ENCODE data around the gene TMCC2.
A peak's percentile ranks its signal among the peaks of the same experiment; 100 is the strongest.
"Not testable (repeated sequence)": the region's sequence is repeated elsewhere in the genome, so short reads cannot be mapped to it uniquely, and the experiment has no call there.

TMCC2 gene

GRCh38 chr1:205227584-205228013 is at the start of gene TMCC2:
TSS of gene TMCC2 (plus strand) at chr1:205227946. CDS start at chr1:205228565, 619 bp downstream.
- DNase-seq (ENCODE audit: low spot score) = peak; percentile 77

DNA sequence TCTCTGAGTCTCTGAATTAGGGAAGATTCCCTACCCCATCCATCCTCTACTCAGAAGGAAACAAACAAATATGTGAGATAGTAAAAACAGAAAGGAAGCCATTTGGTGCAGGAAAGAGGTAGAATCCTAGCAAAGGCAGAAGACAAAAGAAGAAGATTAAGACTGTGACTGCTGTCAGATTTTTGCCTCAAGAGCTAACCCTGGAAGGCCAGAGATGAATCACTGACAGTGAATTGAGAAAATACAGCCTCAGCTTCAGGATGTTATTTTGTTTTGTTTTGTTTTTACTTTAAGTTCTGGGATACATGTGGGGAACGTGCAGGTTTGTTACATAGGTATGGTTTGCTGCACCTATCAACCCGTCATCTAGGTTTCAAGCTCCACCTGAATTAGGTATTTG is 47.9 kb upstream of the TMCC2 start:
- no peak for DNase-seq (ENCODE audit: low spot score)

DNA sequence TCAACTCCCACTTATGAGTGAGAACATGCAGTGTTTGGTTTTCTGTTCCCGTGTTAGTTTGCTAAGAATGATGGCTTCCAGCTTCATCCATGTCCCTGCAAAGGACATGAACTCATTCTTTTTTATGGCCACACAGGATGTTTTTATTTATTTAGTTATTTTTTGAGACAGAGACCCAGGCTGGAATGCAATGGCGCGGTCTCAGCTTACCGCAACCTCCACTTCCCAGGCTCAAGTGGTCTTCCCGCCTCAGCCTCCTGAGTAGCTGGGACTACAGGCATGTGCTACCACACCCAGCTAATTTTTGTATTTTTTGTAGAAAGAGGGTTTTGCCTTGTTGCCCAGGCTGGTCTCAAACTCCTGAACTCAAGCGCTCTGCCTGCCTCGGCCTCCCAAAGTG is 47.4 kb upstream of the TMCC2 start:
- DNase-seq (ENCODE audit: low spot score) = not testable (repeated sequence)

DNA sequence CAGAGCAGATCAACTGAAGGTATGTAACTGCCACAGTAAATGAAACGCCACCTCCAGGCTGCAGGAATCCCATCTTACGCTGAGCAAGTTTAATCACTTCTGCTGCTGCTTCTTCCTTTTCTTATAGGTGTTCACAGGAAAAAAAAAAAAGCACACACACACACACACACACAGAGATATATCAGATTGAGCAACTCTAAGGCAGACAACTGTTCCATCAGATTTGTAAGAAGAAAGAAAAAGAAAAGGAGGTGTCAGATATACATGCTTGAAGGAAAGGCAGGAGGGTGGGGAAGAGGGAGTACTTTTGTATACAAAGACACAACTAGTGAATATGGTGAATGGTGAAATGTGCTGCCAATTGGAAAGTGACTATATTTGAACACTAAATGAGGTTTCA is 44.8 kb upstream of the TMCC2 start:
- DNase-seq (ENCODE audit: low spot score) = no peak

GRCh38 chr1:205183676-205184335 is 43.9 kb upstream of the TMCC2 start:
- DNase-seq (ENCODE audit: low spot score) = no peak

DNA sequence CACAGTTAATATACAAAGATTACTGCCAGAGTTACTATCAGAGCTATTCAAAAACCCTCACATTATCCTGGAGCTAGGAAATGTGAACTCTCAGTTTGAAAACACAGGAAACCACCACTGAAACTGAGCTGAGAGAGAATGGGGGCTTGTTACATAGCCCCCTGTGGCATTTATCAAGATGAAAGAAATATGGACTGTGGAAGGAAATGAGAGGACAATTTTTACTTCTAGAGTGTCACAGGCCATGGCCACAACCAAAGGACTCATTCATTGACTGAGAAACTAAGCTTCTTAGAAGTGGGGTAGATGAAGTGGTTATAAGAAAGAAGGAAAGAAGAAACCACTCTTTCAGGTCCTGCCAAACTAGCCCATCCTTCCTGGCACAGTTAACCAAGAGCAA is 41.6 kb upstream of the TMCC2 start:
- DNase-seq (ENCODE audit: low spot score) = no peak

- DNase-seq (ENCODE audit: low spot score) = no peak
These were observed 40.3 kb upstream of the TMCC2 start for GRCh38 chr1:205187420-205187819.

DNA sequence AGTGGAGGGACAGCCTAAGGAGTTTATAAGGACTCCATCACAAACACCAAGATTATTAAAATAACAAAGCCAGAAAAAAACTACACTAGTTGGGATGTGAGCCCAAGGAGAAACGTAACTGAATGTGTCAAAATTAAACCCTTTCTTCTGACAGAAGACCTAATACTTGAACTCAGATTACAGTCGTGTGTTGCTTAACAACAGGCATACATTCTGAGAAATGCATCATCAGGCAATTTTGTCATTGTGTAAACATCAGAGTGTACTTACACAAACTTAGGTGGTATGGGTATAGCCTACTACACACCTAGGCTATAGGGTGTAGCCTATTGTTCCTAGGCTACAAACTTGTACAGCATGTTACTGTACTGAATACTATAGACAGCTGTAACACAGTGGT is 39.6 kb upstream of the TMCC2 start:
- no peak for DNase-seq (ENCODE audit: low spot score)

- no peak for DNase-seq (ENCODE audit: low spot score)
These were observed 39.1 kb upstream of the TMCC2 start for GRCh38 chr1:205188596-205188995.

GRCh38 chr1:205189131-205189530 is 38.6 kb upstream of the TMCC2 start:
- DNase-seq (ENCODE audit: low spot score) = no peak

DNA sequence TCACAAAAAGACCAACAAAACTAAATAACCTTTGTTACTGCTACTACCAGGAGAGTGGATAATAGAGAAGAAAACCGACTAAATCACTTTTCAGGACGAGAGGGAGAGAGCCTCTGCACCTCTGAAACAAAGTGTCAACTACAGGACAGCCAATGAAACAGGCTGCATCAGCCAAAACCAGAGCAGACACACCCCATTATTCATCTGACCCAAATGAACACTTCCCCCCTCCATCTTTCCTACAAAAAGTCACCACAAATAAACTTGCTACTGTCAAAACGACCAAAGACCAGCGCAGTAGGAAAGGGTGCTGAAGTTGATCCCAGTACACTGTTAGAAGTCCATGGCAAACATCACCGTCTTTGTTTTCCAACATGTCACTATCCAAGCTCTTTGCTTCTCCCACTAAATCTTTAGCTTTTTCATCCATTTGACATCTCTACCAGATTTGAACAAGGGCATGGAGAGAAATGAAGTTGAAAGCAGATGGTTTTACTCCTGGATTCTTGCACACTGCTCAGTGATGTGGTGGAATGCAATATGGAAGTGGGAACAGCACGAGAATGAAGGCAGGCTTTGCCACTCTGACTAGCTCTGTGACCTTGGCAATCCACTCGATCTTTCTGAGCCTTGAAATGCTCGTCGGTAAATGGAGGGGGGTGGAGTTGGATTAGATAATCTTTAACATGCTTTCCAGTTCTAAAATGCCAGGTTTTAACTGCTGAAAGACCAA is 36.7 kb upstream of the TMCC2 start:
- DNase-seq (ENCODE audit: low spot score) = no peak

- DNase-seq (ENCODE audit: low spot score) = no peak
These were observed 36.1 kb upstream of the TMCC2 start for GRCh38 chr1:205191622-205192021.

GRCh38 chr1:205192287-205192686 is 35.5 kb upstream of the TMCC2 start:
- DNase-seq (ENCODE audit: low spot score) = no peak

GRCh38 chr1:205199090-205199930 is 28.4 kb upstream of the TMCC2 start:
- DNase-seq (ENCODE audit: low spot score) = no peak

DNA sequence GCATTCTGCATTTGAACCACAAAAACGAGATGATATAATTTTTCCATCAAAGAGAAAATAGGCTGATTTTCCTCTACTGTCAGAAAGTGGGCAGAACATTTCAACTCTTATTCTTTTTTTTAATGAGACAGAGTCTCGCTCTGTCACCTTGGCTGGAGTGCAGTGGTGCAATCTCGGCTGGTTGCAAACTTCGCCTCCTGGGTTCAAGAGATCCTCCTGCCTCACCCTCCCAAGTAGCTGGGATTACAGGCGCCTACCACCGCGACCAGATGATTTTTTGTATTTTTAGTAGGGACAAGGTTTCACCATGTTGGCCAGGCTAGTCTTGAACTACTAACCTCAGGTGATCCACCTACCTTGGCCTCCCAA is 27.8 kb upstream of the TMCC2 start:
- no peak for DNase-seq (ENCODE audit: low spot score)

GRCh38 chr1:205204552-205204951 is 23.2 kb upstream of the TMCC2 start:
- no peak for DNase-seq (ENCODE audit: low spot score)

- no peak for DNase-seq (ENCODE audit: low spot score)
These were observed 22.7 kb upstream of the TMCC2 start for GRCh38 chr1:205205055-205205454.

DNA sequence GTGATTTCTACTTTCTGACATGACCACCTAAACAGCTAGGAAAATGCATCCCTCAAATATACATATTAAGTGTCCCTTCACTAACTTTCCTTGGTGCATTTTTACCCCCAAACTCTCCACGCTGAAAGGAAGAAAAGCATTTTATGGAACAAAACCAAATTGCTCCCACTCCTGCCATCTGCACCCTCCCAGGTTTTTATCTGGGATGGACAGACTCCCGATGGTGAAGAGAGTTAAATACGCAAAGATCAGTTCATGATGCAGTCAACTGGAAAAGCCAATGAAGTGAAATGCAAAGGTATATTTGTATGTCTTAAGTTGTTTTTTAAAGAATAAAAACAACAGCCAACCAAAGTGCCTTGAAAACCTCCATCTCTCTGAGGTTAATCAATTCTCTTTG is 18.9 kb upstream of the TMCC2 start:
- DNase-seq (ENCODE audit: low spot score) = no peak

- DNase-seq (ENCODE audit: low spot score) = no peak
These were observed 17.0 kb upstream of the TMCC2 start for GRCh38 chr1:205210756-205211168.

DNA sequence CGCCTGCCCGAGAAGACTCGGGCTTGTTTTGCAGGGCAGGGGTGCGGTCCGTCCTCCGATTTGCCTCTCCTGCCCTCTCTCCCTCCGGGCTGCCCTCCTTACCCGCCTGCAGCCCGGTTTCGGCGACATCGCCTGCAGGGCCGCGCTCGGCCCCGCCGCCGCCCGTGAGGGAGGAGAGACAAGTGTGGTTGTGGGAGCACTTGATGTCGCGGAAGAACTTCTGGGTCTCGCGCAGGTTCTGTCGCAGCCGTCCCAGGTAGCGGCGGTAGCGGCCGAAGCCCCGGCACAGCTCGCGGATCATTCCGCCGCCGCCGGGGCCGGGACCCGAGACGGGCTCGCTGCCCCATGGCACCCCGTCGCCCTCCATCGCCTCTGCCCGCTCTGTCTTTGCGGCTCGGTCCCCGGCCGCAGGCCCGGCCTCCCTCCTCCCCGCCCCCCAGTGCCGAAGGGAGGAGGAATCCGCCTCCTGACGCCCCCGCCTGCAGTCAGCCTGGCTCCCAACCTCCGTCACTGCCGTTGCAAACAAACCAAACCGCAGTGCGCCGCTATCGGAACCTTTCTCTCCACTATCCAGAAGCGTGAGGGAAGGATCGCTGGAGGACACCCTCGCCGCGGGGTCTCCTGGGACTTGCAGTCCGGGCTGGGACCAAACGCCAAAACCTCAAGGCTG is 16.4 kb upstream of the TMCC2 start, which contains the start of gene DSTYK:
TSS of gene DSTYK (minus strand) at position 534 of the 670 bp plus-strand sequence. CDS start at position 367, 167 bp downstream.
- peak; percentile 92 for DNase-seq (ENCODE audit: low spot score)

- no peak for DNase-seq (ENCODE audit: low spot score)
These were observed 15.8 kb upstream of the TMCC2 start for GRCh38 chr1:205211839-205212536.

DNA sequence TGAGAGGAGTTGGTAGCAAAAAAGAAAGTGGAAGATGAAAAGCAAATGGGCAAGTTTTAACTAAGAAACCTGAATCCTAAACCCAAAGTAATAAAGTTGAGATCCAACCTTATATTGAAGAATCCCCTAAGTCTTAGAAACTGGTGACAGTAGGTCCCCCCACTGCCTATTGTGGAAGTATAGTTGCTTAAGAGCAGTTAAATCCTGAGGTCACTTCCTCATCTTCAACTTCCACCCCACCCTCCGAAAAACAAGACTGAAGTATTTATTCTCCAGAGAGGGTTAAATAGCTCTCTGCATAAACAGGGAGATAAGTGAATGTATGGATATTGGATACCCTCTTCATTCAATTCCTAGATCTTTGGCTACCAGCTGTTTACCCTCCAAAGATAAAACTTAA is 13.0 kb upstream of the TMCC2 start:
- no peak for DNase-seq (ENCODE audit: low spot score)
